WERI-Rb-1 (cell line): Measurements from ENCODE around the gene INTS13.
A peak's percentile ranks its signal among the peaks of the same experiment; 100 is the strongest.

Source experiments
- DNase-seq: peaks from one replicate; pipeline ENCODE4 v3.0.0-alpha.2; 2020
- H3K27ac ChIP-seq: fragments of 250-450 bp; sonication (Bioruptor Pico); 2 replicates; pipeline ENCODE4 v1.5.1; 2020; ENCODE audit warnings: mild to moderate bottlenecking, moderate library complexity
- H3K27me3 ChIP-seq: fragments of 250-450 bp; sonication (Bioruptor Pico); 2 replicates; pipeline ENCODE4 v1.5.1; 2021; ENCODE audit warnings: mild to moderate bottlenecking, low read depth, moderate library complexity; ENCODE audit not compliant: insufficient read depth, severe bottlenecking
- H3K36me3 ChIP-seq: fragments of 250-450 bp; sonication (Bioruptor Pico); 2 replicates; pipeline ENCODE4 v1.5.1; 2020; ENCODE audit warnings: mild to moderate bottlenecking, moderate library complexity
- H3K4me3 ChIP-seq: 2 replicates; pipeline ENCODE4 v1.5.1; 2011; ENCODE audit warnings: low read depth, mild to moderate bottlenecking, control low read depth, low read length
- H3K9me3 ChIP-seq: fragments of 250-450 bp; sonication (Bioruptor Pico); 2 replicates; pipeline ENCODE4 v1.5.1; 2021; ENCODE audit warnings: mild to moderate bottlenecking, moderate library complexity; ENCODE audit not compliant: severe bottlenecking
- CTCF ChIP-seq: IDR thresholded peaks from 2 replicates; pipeline ENCODE4 v1.5.1; 2011; ENCODE audit warnings: low read depth, mild to moderate bottlenecking, control low read depth, inconsistent platforms, low read length

INTS13 gene

GRCh38 chr12:26929590-26929989 lies 8.2 kb downstream of the INTS13 start:
- Histone ChIP-seq H3K36me3 (peaks cover 37% of the 10 kb centered on the region), H3K9me3 (no peaks in the 10 kb centered on the region), H3K27ac (no peak overlapping the region), H3K27me3 (no peaks in the 10 kb centered on the region), H3K4me3 (no peak overlapping the region)
- DNase-seq = no peak
- no peak for TF ChIP-seq CTCF

DNA sequence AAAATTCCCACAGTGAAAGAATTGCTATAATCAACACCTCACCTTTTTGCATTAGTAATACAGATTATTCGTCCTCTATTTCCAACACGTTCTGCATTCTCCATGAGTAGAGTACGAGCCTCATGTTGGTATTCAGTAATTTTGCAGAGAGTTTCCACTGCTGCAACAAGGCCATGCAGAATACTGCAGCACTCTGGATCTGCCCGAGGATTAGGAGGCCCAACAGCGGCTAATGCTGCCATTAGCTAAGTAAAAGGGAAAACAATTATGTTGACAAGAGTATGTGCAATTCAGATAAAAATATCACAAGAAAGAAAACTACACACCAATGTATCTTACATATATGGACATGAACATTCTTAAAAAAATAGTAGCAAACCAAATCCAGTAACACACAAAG lies 9.1 kb downstream of the INTS13 start:
- DNase-seq = peak; percentile 61
- peak overlapping the region; percentile 35; the same call in 1 of the 2 replicates for H3K27ac ChIP-seq
- no peak overlapping the region; the same call in 1 of the 2 replicates for H3K4me3 ChIP-seq
- peaks cover 37% of the 10 kb centered on the region for H3K36me3 ChIP-seq
- no peaks in the 10 kb centered on the region for H3K9me3 ChIP-seq
- H3K27me3 ChIP-seq = no peaks in the 10 kb centered on the region
- no peak for TF ChIP-seq CTCF

DNA sequence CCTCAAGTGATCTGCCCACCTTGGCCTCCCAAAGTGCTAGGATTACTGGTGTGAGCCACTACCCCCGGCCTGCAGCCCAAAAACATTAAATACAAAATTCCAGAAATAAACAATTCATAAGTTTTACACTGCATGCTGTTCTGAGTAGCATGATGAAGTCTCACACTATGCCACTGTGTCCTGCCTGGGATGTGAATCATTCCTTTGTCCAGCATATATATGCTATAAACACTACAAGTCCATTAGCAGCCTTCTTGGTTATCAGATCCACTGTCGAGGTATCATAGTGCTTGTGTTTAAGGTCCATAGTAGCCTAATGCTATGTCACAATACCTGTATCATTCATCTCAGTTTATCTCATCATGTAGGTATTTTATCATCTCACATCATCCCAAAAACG lies 15.9 kb downstream of the INTS13 start:
- H3K4me3 ChIP-seq = no peak overlapping the region
- DNase-seq = no peak
- peaks cover 37% of the 10 kb centered on the region for H3K36me3 ChIP-seq
- no peak for TF ChIP-seq CTCF
- H3K27ac ChIP-seq = no peak overlapping the region
- no peaks in the 10 kb centered on the region for H3K9me3 ChIP-seq
- H3K27me3 ChIP-seq = no peaks in the 10 kb centered on the region

DNA sequence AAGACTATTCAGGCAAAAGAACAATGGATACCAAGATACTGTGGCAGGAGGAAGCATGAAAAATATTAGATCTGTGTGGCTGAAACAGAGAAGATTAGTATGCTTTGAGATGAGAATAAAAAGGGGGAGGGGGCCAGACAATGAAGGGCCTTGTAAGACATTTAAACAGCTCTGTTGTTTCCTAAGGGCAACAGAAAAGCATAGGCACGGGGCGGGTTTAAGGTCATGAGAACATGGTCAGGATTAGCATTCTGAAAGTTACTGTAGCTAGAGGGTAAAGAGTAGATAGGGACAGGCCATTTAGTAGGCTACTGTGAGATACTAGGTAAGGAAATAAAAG lies 18.6 kb downstream of the INTS13 start:
- DNase-seq = no peak
- Histone ChIP-seq H3K27me3 (no peaks in the 10 kb centered on the region), H3K36me3 (peaks cover 19% of the 10 kb centered on the region), H3K9me3 (no peaks in the 10 kb centered on the region), H3K27ac (no peak overlapping the region), H3K4me3 (no peak overlapping the region)
- no peak for TF ChIP-seq CTCF

DNA sequence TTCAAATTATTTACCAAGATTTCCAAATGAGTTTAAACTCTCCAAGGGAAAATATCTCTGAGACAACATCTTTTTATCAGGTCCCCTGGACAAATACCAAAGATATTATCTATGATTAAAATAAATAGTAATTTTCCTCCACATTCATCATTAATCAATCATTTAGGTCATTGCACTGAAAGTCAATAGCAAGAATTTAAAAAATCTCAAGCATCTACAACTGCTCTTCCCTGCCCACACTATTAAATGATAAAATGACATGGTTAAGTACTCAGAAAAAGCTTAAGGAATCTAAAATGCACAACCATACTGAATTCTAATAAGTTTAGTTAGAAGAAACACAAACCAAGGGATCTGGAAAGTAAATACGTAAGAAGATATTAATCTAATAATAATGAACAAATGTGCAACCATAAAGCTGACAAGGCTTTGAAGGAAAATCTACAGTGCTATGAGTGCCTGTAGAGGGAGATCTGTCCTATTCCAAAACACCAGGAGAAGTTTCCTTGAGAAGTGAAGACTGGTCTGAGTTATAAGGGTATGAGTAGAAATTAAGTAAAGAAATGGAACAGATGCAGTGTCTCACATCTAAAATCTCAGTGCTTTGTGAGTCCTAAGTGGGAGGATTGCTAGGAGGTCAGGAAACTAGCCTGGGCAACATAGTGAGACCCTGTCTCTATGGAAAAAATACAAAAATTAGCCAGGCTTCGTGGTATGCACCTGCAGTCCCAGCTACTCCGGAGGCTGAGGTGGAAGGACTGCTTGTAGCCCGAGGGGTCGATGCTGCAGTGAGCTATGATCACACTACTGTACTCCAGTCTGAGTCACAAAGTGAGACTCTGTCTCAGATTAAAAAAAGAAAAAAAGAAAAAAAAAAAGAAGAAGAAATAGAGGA lies 19.2 kb downstream of the INTS13 start:
- Histone ChIP-seq H3K27me3 (no peaks in the 10 kb centered on the region), H3K4me3 (no peak overlapping the region), H3K27ac (no peak overlapping the region), H3K9me3 (no peaks in the 10 kb centered on the region), H3K36me3 (peaks cover 22% of the 10 kb centered on the region)
- TF ChIP-seq CTCF = no peak
- no peak for DNase-seq

DNA sequence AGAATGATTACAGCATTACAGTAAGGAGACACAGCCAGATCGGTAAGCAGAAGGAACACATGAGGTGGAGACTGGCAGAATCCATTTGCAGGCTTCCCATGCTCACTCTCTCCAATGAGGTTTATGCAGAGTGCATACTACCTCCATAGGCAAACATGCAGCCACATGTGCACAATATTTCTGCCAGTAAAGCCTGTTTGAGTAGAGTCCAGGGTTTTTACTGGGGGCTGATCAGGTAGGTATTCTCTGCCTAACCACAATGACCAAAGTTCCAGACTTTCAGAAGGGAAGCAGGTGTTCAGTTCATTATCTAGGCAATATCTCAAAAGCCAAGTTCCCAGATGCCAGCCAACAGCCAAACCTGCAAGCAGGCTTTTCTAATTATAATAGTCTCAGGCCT lies 31.1 kb downstream of the INTS13 start:
- H3K4me3 ChIP-seq = no peak overlapping the region
- DNase-seq = no peak
- no peak overlapping the region for H3K27ac ChIP-seq
- no peak for TF ChIP-seq CTCF
- H3K27me3 ChIP-seq = no peaks in the 10 kb centered on the region
- H3K36me3 ChIP-seq = peaks cover 24% of the 10 kb centered on the region
- peaks cover 5% of the 10 kb centered on the region for H3K9me3 ChIP-seq
